ENCODE results near the gene MLF1. TPM values are rescaled to one million over a fixed set of nuclear protein-coding genes. Genes with fewer than 3 reads are reported as not detected.

The MLF1 gene
- total RNA-seq, 1 donor from 2014 or later: 59.8 TPM

GRCh38 chr3:158617982-158618875 is 47.2 kb downstream of the MLF1 start:
- TF ChIP-seq CTCF (IDR thresholded peaks at IDR 0.05; ENCODE audit: unreplicated experiment): no peak
- peaks cover 2% of the 10 kb centered on the region for H3K4me1 Mint-ChIP-seq (ENCODE audit: unreplicated experiment)
- H3K36me3 Mint-ChIP-seq (ENCODE audit: low read depth, unreplicated experiment): peaks cover 17% of the 10 kb centered on the region

GRCh38 chr3:158625881-158626280 is 54.9 kb downstream of the MLF1 start:
- TF ChIP-seq CTCF (IDR thresholded peaks at IDR 0.05; ENCODE audit: unreplicated experiment): no peak
- peaks cover 1% of the 10 kb centered on the region for H3K27me3 Mint-ChIP-seq (ENCODE audit: unreplicated experiment)
- DNase-seq (ENCODE audit: low spot score): no peak
- H3K36me3 Mint-ChIP-seq (ENCODE audit: low read depth, unreplicated experiment): peaks cover 5% of the 10 kb centered on the region
- no peaks in the 10 kb centered on the region for H3K9me3 Mint-ChIP-seq (ENCODE audit: unreplicated experiment)
- H3K4me3 Mint-ChIP-seq (ENCODE audit: unreplicated experiment): no peak overlapping the region
- H3K4me1 Mint-ChIP-seq (ENCODE audit: unreplicated experiment): peaks cover 2% of the 10 kb centered on the region
- H3K27ac Mint-ChIP-seq (ENCODE audit: unreplicated experiment): no peak overlapping the region

More at GRCh38 chr3:158617982-158618875, 47.2 kb downstream of the MLF1 start:
- Mint-ChIP-seq H3K9me3 (ENCODE audit: unreplicated experiment) (peaks cover 12% of the 10 kb centered on the region), H3K27ac (ENCODE audit: unreplicated experiment) (no peak overlapping the region), H3K4me3 (ENCODE audit: unreplicated experiment) (no peak overlapping the region), H3K27me3 (ENCODE audit: unreplicated experiment) (peaks cover 1% of the 10 kb centered on the region)
- DNase-seq (ENCODE audit: low spot score): no peak

GRCh38 chr3:158631981-158632380 is 61.0 kb downstream of the MLF1 start:
- Mint-ChIP-seq H3K36me3 (ENCODE audit: low read depth, unreplicated experiment) (peaks cover 5% of the 10 kb centered on the region), H3K4me1 (ENCODE audit: unreplicated experiment) (no peaks in the 10 kb centered on the region), H3K9me3 (ENCODE audit: unreplicated experiment) (peaks cover 6% of the 10 kb centered on the region), H3K27ac (ENCODE audit: unreplicated experiment) (no peak overlapping the region), H3K4me3 (ENCODE audit: unreplicated experiment) (no peak overlapping the region), H3K27me3 (ENCODE audit: unreplicated experiment) (peaks cover 3% of the 10 kb centered on the region)
- no peak for DNase-seq (ENCODE audit: low spot score)
- no peak for TF ChIP-seq CTCF (IDR thresholded peaks at IDR 0.05; ENCODE audit: unreplicated experiment)

- Mint-ChIP-seq H3K4me3 (ENCODE audit: unreplicated experiment) (no peak overlapping the region), H3K27me3 (ENCODE audit: unreplicated experiment) (peaks cover 3% of the 10 kb centered on the region), H3K36me3 (ENCODE audit: low read depth, unreplicated experiment) (peaks cover 3% of the 10 kb centered on the region), H3K27ac (ENCODE audit: unreplicated experiment) (no peak overlapping the region), H3K4me1 (ENCODE audit: unreplicated experiment) (peaks cover 3% of the 10 kb centered on the region), H3K9me3 (ENCODE audit: unreplicated experiment) (no peaks in the 10 kb centered on the region)
- DNase-seq (ENCODE audit: low spot score): no peak
- no peak for TF ChIP-seq CTCF (IDR thresholded peaks at IDR 0.05; ENCODE audit: unreplicated experiment)
Observed at GRCh38 chr3:158640646-158641045, 69.7 kb downstream of the MLF1 start.

GRCh38 chr3:158642005-158642404 is 71.0 kb downstream of the MLF1 start:
- no peak for DNase-seq (ENCODE audit: low spot score)
- H3K4me3 Mint-ChIP-seq (ENCODE audit: unreplicated experiment): no peak overlapping the region
- H3K36me3 Mint-ChIP-seq (ENCODE audit: low read depth, unreplicated experiment): peaks cover 3% of the 10 kb centered on the region
- TF ChIP-seq CTCF (IDR thresholded peaks at IDR 0.05; ENCODE audit: unreplicated experiment): no peak
- peaks cover 12% of the 10 kb centered on the region for H3K4me1 Mint-ChIP-seq (ENCODE audit: unreplicated experiment)
- H3K9me3 Mint-ChIP-seq (ENCODE audit: unreplicated experiment): no peaks in the 10 kb centered on the region
- no peak overlapping the region for H3K27ac Mint-ChIP-seq (ENCODE audit: unreplicated experiment)
- H3K27me3 Mint-ChIP-seq (ENCODE audit: unreplicated experiment): peaks cover 3% of the 10 kb centered on the region
